Measurements from ENCODE around the gene SKIC8.

The SKIC8 gene

DNA sequence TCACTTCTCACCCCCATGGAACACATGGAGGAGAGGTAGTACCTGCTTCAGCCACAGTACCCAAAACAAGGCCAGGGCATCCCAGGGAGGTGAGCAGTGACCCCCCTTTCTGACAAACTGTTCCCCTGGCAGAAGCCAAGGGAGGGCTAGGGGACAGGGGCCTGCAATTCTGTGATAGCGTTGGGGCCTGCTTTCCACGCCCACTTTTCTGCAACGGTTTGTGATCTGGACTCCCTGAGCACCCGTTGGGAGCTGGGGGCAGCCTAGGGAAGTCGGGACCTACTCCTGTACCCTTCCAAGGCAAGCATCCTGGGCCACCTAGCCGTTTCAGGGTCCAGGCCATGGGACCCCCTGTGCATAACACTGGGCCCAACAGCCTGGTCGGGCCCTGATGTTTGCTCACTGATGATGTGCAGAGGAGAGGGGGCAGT, 36.0 kb downstream of the SKIC8 start:
- Histone ChIP-seq H2BK120ac (ENCODE audit: low read depth, low read length) (no peak overlapping the region), H2BK12ac (ENCODE audit: low read length) (no peak overlapping the region), H3K79me1 (ENCODE audit: low read depth, low read length) (no peaks in the 10 kb centered on the region), H2AFZ (ENCODE audit: low read length) (no peak overlapping the region), H2BK5ac (ENCODE audit: low read length) (no peak overlapping the region), H3K4me1 (ENCODE audit: control insufficient read depth in 2 of 2, insufficient read depth in 1 of 2, low read depth in 1 of 2, low read length in 2 of 2) (peaks cover 0 to 4% of the 10 kb centered on the region in 2 donors), H3K23ac (ENCODE audit: low read depth, low read length, poor library complexity) (peak overlapping the region; percentile 21), H3K4me2 (ENCODE audit: insufficient read depth, low read length, poor library complexity, severe bottlenecking) (no peak overlapping the region), H2AK5ac (ENCODE audit: low read depth, low read length) (peak overlapping the region; percentile 19), H3K4me3 (ENCODE audit: low read length in 2 of 2) (no peak overlapping the region), H4K91ac (ENCODE audit: low read depth, low read length, poor library complexity) (no peak overlapping the region), H4K8ac (ENCODE audit: low read depth, low read length) (no peak overlapping the region), H3K9ac (ENCODE audit: low read depth, low read length, poor library complexity) (peak overlapping the region; percentile 27), H3K9me3 (replicated peaks in 1 of 2; ENCODE audit: control insufficient read depth in 2 of 2, insufficient read depth in 1 of 2, low read depth in 1 of 2, low read length in 2 of 2) (no peaks in the 10 kb centered on the region), H3K27ac (replicated peaks; ENCODE audit: low read length) (no peak overlapping the region), H3K14ac (ENCODE audit: low read length) (peak overlapping the region; percentile 40), H3K36me3 (replicated peaks in 1 of 2; ENCODE audit: control insufficient read depth in 2 of 2, insufficient read depth in 2 of 2, low read length in 2 of 2) (no peaks in the 10 kb centered on the region), H2BK15ac (ENCODE audit: low read length) (peak overlapping the region; percentile 15), H3K18ac (ENCODE audit: low read length) (no peak overlapping the region), H3K27me3 (ENCODE audit: control insufficient read depth in 3 of 3, insufficient read depth in 3 of 3, low read depth in 1 of 3, low read length in 3 of 3) (peaks cover 0 to 16% (median 7%) of the 10 kb centered on the region in 3 experiments), H3K4ac (ENCODE audit: low read length) (no peak overlapping the region)
- no peak for DNase-seq (ENCODE audit: low spot score)
- WGBS, 2 donors (ENCODE audit: extremely low coverage in 2 of 2, insufficient read length in 2 of 2, insufficient replicate concordance in 1 of 2): no CpG with 5 or more reads among the region's 7 CpGs

DNA sequence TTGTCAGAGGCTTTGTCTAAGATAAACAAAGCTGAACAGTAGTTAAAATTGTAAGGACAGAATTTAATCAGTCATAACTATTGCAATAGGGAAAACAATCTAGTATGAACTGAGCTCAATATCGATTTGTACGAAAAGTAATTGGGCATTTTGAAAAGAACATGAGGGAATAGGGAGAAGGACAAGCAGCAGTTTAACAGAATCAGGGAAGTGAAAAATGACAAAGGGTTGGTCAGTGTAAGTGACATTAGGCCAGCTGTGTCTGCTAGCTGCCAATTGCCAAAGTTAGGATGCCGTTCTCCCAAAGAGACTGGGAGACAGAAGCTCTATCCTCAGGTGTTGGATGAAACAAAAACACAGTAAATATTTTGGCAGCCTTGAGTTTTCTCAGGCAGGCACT, 38.3 kb downstream of the SKIC8 start:
- no peaks in the 10 kb centered on the region for H3K36me3 ChIP-seq (replicated peaks in 1 of 2; ENCODE audit: control insufficient read depth in 2 of 2, insufficient read depth in 2 of 2, low read length in 2 of 2)
- H3K9ac ChIP-seq (ENCODE audit: low read depth, low read length, poor library complexity): no peak overlapping the region
- H3K4me2 ChIP-seq (ENCODE audit: insufficient read depth, low read length, poor library complexity, severe bottlenecking): no peak overlapping the region
- no peak overlapping the region for H3K4me3 ChIP-seq (ENCODE audit: low read length in 2 of 2)
- no peak overlapping the region for H3K14ac ChIP-seq (ENCODE audit: low read length)
- no CpG with 5 or more reads among the region's 3 CpGs for WGBS, 2 donors (ENCODE audit: extremely low coverage in 2 of 2, insufficient read length in 2 of 2, insufficient replicate concordance in 1 of 2)
- H3K23ac ChIP-seq (ENCODE audit: low read depth, low read length, poor library complexity): no peak overlapping the region
- H4K8ac ChIP-seq (ENCODE audit: low read depth, low read length): no peak overlapping the region
- no peak overlapping the region for H3K27ac ChIP-seq (replicated peaks; ENCODE audit: low read length)
- H3K18ac ChIP-seq (ENCODE audit: low read length): no peak overlapping the region
- no peak overlapping the region for H2BK120ac ChIP-seq (ENCODE audit: low read depth, low read length)
- no peak overlapping the region for H2AK5ac ChIP-seq (ENCODE audit: low read depth, low read length)
- H4K91ac ChIP-seq (ENCODE audit: low read depth, low read length, poor library complexity): no peak overlapping the region
- H3K4ac ChIP-seq (ENCODE audit: low read length): no peak overlapping the region
- peak overlapping the region; percentile 88 for H2AFZ ChIP-seq (ENCODE audit: low read length)
- H2BK15ac ChIP-seq (ENCODE audit: low read length): no peak overlapping the region
- no peak overlapping the region for H2BK12ac ChIP-seq (ENCODE audit: low read length)
- H3K4me1 ChIP-seq (ENCODE audit: control insufficient read depth in 2 of 2, insufficient read depth in 1 of 2, low read depth in 1 of 2, low read length in 2 of 2): peaks cover 0 to 4% of the 10 kb centered on the region in 2 donors
- DNase-seq (ENCODE audit: low spot score): no peak
- H3K79me1 ChIP-seq (ENCODE audit: low read depth, low read length): no peaks in the 10 kb centered on the region
- H3K27me3 ChIP-seq (ENCODE audit: control insufficient read depth in 3 of 3, insufficient read depth in 3 of 3, low read depth in 1 of 3, low read length in 3 of 3): peaks cover 0 to 12% (median 7%) of the 10 kb centered on the region in 3 experiments
- H3K9me3 ChIP-seq (replicated peaks in 1 of 2; ENCODE audit: control insufficient read depth in 2 of 2, insufficient read depth in 1 of 2, low read depth in 1 of 2, low read length in 2 of 2): no peaks in the 10 kb centered on the region
- H2BK5ac ChIP-seq (ENCODE audit: low read length): no peak overlapping the region

DNA sequence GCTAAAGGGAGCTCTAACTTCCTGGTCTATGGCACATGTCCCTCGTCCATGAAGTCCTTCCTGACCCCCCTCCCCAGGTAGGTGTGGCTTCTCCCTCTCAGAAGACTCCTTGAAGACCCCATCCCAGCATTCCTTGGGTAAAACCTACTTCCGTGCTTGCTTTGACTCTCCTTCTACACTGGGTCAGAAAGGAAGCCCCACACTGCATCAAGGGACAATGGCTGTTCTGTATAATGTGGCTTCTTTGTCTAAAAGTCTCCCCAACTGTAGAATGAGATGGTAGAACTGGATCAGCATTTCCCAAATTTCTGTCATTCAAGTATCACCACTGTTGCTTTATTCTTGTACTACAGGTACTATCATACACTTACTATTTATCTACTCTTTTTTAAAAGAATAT, 38.9 kb downstream of the SKIC8 start:
- H3K18ac ChIP-seq (ENCODE audit: low read length): no peak overlapping the region
- H3K4me1 ChIP-seq (ENCODE audit: control insufficient read depth in 2 of 2, insufficient read depth in 1 of 2, low read depth in 1 of 2, low read length in 2 of 2): peaks cover 0 to 4% of the 10 kb centered on the region in 2 donors
- no peak overlapping the region for H2BK15ac ChIP-seq (ENCODE audit: low read length)
- WGBS, 2 donors (ENCODE audit: extremely low coverage in 2 of 2, insufficient read length in 2 of 2, insufficient replicate concordance in 1 of 2): no CpG with 5 or more reads among the region's 2 CpGs
- peaks cover 0 to 7% (median 7%) of the 10 kb centered on the region in 3 experiments for H3K27me3 ChIP-seq (ENCODE audit: control insufficient read depth in 3 of 3, insufficient read depth in 3 of 3, low read depth in 1 of 3, low read length in 3 of 3)
- no peak overlapping the region for H2BK120ac ChIP-seq (ENCODE audit: low read depth, low read length)
- H3K14ac ChIP-seq (ENCODE audit: low read length): no peak overlapping the region
- no peak overlapping the region for H4K91ac ChIP-seq (ENCODE audit: low read depth, low read length, poor library complexity)
- H3K27ac ChIP-seq (replicated peaks; ENCODE audit: low read length): no peak overlapping the region
- no peak overlapping the region for H2AK5ac ChIP-seq (ENCODE audit: low read depth, low read length)
- H3K36me3 ChIP-seq (replicated peaks in 1 of 2; ENCODE audit: control insufficient read depth in 2 of 2, insufficient read depth in 2 of 2, low read length in 2 of 2): no peaks in the 10 kb centered on the region
- H3K23ac ChIP-seq (ENCODE audit: low read depth, low read length, poor library complexity): no peak overlapping the region
- no peak overlapping the region for H3K4me2 ChIP-seq (ENCODE audit: insufficient read depth, low read length, poor library complexity, severe bottlenecking)
- no peak overlapping the region for H2BK5ac ChIP-seq (ENCODE audit: low read length)
- H3K9me3 ChIP-seq (replicated peaks in 1 of 2; ENCODE audit: control insufficient read depth in 2 of 2, insufficient read depth in 1 of 2, low read depth in 1 of 2, low read length in 2 of 2): no peaks in the 10 kb centered on the region
- H4K8ac ChIP-seq (ENCODE audit: low read depth, low read length): no peak overlapping the region
- no peak overlapping the region for H3K4me3 ChIP-seq (ENCODE audit: low read length in 2 of 2)
- H3K79me1 ChIP-seq (ENCODE audit: low read depth, low read length): no peaks in the 10 kb centered on the region
- no peak overlapping the region for H3K9ac ChIP-seq (ENCODE audit: low read depth, low read length, poor library complexity)
- DNase-seq (ENCODE audit: low spot score): no peak
- H3K4ac ChIP-seq (ENCODE audit: low read length): no peak overlapping the region
- H2AFZ ChIP-seq (ENCODE audit: low read length): peak overlapping the region; percentile 88
- H2BK12ac ChIP-seq (ENCODE audit: low read length): no peak overlapping the region

DNA sequence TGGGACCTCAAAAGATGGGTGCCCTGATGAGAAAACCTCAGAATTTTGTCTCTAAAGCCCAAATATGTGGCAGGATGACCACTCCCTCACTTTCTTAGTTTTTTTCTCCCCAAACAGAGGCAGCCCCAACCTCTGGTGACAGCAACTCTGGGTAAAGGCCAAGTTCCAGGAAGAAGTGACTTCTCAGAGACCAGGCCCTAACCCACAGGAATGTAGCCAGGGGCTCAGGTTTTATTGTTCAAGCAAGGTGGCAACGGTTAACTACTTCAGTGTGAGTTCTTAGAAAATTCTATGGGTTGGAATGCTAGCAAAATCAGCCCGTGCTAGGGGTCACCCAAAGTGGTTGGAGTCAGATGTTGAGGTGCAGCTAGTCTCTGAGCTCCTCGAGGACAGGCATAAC, 40.2 kb downstream of the SKIC8 start:
- H2BK15ac ChIP-seq (ENCODE audit: low read length): no peak overlapping the region
- H3K9me3 ChIP-seq (replicated peaks in 1 of 2; ENCODE audit: control insufficient read depth in 2 of 2, insufficient read depth in 1 of 2, low read depth in 1 of 2, low read length in 2 of 2): no peaks in the 10 kb centered on the region
- H4K91ac ChIP-seq (ENCODE audit: low read depth, low read length, poor library complexity): no peak overlapping the region
- no peak overlapping the region for H3K18ac ChIP-seq (ENCODE audit: low read length)
- H3K14ac ChIP-seq (ENCODE audit: low read length): no peak overlapping the region
- peaks cover 0 to 3% (median 0%) of the 10 kb centered on the region in 3 experiments for H3K27me3 ChIP-seq (ENCODE audit: control insufficient read depth in 3 of 3, insufficient read depth in 3 of 3, low read depth in 1 of 3, low read length in 3 of 3)
- H3K4ac ChIP-seq (ENCODE audit: low read length): no peak overlapping the region
- no peak overlapping the region for H2BK12ac ChIP-seq (ENCODE audit: low read length)
- WGBS, 2 donors (ENCODE audit: extremely low coverage in 2 of 2, insufficient read length in 2 of 2, insufficient replicate concordance in 1 of 2): no CpG with 5 or more reads among the region's 3 CpGs
- H2AFZ ChIP-seq (ENCODE audit: low read length): no peak overlapping the region
- no peaks in the 10 kb centered on the region for H3K79me1 ChIP-seq (ENCODE audit: low read depth, low read length)
- H2BK120ac ChIP-seq (ENCODE audit: low read depth, low read length): no peak overlapping the region
- peaks cover 0 to 4% of the 10 kb centered on the region in 2 donors for H3K4me1 ChIP-seq (ENCODE audit: control insufficient read depth in 2 of 2, insufficient read depth in 1 of 2, low read depth in 1 of 2, low read length in 2 of 2)
- no peak overlapping the region for H3K27ac ChIP-seq (replicated peaks; ENCODE audit: low read length)
- DNase-seq (ENCODE audit: low spot score): no peak
- no peak overlapping the region for H3K9ac ChIP-seq (ENCODE audit: low read depth, low read length, poor library complexity)
- no peak overlapping the region for H2BK5ac ChIP-seq (ENCODE audit: low read length)
- H4K8ac ChIP-seq (ENCODE audit: low read depth, low read length): no peak overlapping the region
- H3K4me3 ChIP-seq (ENCODE audit: low read length in 2 of 2): no peak overlapping the region
- H3K23ac ChIP-seq (ENCODE audit: low read depth, low read length, poor library complexity): no peak overlapping the region
- no peaks in the 10 kb centered on the region for H3K36me3 ChIP-seq (replicated peaks in 1 of 2; ENCODE audit: control insufficient read depth in 2 of 2, insufficient read depth in 2 of 2, low read length in 2 of 2)
- H2AK5ac ChIP-seq (ENCODE audit: low read depth, low read length): no peak overlapping the region
- no peak overlapping the region for H3K4me2 ChIP-seq (ENCODE audit: insufficient read depth, low read length, poor library complexity, severe bottlenecking)

Data from neuronal stem cell (in vitro differentiated cells).